Measurements from ENCODE around the gene SLC38A5. TPM values are rescaled to one million over a fixed set of nuclear protein-coding genes. Genes with fewer than 3 reads are reported as not detected.
"Not testable (repeated sequence)": the region's sequence is repeated elsewhere in the genome, so short reads cannot be mapped to it uniquely, and the experiment has no call there.

Gene SLC38A5
- total RNA-seq: 13.6 TPM

DNA sequence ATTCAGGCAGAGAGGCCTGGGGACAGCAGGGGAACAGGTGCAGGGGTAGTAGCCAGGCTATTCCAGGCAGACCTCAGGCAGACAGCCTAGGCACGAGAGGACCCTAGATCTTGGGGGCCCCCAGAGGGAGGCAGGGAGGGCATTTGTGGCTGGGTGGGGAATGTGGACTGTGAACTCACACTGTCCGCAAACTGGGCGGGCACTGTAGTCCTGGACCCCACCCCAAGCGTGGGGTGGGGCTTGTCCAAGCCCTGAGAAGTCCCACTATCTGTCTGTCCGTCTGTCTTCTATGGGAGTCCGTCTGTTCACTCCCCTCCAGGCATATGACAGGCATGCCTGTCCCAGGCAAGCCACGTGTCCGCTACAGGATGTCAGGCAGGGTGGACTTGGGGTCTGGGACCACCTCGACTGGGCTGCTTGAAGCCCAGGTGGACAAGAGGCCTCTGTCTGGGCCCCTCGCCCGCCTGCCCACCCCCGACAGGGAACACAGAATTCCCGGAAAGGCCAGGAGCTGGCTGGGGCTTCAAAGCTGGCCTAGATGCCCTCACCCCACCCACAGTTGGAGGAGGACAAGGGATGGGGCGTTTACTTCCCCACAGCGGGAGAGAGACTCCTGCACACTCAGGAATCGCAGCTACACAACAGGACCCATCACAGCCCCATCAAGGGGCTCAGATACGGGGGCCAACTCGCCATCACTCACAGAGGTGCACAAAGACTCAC lies at the start of gene SLC38A5:
Gene SLC38A5, minus strand, starts transcription at position 151 of the 723 bp plus-strand sequence. CDS start 2,336 bp downstream, outside the sequence.
- ATAC-seq: no peak

DNA sequence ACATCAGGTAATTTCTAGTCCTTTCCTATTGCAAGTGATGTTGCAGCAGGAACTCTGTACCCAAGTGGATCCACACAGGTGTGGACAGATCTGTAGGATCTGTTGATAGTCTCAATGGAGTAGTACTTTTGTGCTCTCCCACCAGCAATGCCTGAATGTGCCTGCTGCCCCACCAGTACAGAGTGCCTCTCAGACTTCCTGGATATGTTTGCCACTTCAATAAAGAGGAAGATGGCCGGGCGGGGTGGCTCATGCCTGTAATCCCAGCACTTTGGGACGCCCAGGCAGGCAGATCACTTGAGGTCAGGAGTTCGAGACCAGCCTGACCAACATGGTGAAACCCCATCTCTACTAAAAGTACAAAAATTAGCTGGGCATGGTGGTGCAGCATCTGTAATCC lies 49.4 kb upstream of the SLC38A5 start:
- ATAC-seq: not testable (repeated sequence)

DNA sequence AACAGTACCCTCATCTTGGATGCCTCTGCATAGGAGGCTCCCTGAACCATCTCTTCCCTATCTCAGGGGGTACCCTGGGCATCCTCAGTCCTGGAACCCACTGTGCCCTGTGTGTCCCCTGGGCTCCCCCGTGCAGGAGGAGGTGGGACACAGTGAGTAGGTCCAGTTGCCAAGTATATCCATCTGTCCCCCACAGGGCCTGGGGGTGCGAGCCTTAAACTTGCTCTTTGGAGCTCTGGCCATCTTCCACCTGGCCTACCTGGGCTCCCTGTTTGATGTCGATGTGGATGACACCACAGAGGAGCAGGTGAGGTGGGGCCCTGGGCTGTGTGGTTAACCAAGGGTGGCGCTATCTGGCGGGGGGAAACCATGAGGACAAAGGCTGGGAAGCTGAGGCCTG lies 46.9 kb upstream of the SLC38A5 start:
- no peak for ATAC-seq

DNA sequence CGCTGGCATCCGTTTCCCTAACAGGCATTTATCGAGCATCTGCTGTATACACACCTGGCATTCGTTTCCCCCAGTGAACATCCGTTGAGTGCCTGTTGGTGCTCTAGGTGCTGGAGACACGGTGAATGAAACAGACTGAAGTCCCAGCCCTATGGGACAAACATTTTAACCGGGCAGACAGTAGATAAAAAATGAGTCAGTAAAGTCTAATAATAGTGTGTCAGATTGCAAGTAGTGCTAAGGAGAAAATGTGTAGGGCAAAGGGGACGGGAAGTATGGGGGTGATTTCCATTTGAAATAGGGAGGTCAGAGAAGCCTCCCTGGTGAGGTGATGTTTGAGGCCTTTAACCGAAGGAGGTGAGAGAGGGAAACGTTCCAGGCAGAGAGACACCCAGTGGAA lies 46.2 kb upstream of the SLC38A5 start:
- ATAC-seq: no peak

DNA sequence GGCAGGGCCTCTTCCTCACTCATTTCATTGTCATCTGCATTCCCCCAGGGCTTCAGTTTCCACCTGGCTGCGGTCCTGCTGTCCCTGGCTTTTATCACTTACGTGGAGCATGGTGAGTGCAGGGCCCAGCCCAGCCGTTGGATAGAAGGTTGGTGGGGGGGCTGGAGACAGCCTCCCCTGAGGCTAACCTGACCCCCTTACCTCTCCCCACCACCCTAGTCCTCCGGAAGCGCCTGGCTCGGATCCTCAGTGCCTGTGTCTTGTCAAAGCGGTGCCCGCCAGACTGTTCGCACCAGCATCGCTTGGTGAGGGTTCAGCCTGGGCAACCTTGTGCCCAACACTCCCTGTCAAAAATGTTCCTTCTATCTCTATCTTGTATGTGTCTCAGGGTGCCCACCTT lies 45.8 kb upstream of the SLC38A5 start:
- no peak for ATAC-seq

DNA sequence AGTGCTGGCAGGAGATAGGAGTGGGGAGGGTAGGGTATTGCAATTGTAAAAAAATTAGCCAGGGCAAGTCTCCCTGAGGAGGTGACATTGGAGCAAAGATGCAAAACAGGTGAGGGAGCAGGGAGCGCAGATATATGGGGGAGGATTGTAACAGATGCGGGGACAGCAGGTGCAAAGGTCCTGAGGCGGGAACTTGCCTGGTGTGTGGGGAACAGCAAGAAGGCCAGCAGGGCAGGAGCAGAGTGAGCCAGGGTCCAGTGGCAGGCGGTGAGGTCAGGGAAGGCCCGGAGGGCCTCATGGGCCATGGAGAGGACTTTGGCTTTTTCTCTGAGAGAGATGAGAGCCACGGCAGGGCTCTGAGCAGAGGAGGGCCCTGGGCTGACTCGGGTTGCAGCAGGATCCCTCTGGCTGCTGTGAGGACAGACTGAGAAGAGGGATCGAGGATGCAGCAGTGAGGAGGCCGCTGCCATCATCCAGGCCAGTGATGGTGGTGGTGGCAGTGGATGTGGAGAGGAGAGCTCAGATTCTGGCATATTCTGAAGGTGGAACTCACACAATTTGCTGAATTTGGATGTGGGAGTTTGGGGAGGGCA lies 44.9 kb upstream of the SLC38A5 start:
- ATAC-seq: no peak

DNA sequence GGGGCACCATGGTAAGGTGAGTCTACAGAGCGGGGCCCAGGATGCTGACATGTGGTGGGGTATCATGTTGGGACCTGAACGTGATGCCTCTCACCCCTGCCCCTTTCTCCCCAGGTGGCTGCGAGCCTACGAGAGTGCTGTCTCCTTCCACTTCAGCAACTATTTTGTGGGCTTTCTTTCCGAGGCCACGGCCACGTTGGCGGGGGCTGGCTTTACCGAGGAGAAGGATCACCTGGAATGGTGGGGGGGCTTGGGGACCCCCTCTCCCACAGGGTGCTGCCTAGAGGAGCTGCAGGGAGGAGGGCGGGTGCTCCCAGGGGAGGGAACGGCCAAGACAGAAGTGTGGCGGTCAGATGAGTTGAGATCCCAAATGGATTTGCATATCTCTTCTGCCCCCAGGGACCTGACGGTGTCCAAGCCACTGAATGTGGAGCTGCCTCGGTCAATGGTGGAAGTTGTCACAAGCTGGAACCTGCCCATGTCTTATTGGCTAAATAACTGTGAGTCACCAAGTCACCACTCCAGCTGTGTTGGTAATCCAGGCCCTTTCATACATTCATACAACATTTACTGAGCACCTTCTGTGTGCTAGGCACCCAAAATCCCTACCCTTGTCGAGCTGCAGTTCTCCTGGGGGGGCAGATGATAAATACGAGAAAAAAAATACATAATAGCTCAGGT lies 44.2 kb upstream of the SLC38A5 start:
- ATAC-seq: peak; percentile 73

DNA sequence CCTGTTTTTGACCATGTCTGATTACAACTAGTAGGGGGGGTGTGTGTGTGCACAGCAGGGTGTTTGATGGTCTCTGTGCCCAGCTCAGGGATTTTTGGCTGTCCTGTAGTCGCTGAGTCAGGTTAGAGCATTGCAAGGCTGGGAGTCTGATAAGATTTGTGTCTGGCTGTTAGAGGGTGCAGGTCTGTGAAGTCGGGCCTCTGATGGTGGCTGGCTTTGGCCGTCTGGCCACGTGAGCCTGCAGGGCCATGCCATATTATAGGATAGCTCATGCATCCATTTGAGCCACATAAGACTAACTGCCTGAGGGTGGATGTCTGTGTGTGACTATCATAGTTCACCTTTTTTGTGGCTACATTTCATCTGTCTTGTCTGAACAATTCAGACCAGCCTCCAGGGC lies 43.6 kb upstream of the SLC38A5 start:
- ATAC-seq: no peak

DNA sequence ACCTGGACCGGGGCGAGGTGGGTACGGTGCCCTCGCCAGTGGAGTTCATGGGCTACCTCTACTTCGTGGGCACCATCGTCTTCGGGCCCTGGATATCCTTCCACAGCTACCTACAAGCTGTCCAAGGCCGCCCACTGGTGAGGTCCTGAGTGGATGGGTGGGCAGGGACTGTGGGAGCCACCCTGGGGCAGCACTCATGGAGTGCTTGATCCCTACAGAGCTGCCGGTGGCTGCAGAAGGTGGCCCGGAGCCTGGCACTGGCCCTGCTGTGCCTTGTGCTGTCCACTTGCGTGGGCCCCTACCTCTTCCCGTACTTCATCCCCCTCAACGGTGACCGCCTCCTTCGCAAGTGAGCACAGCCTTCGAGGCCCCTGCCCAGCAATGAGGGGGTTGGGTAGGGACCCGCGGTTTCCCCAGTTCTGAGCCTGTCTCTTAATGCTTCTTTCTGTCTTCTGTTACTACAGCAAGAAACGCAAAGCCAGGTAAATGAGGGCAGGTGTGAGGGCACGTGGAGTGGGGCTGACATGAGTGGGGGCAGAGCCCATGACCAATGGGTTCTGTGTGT lies 42.4 kb upstream of the SLC38A5 start:
- no peak for ATAC-seq

DNA sequence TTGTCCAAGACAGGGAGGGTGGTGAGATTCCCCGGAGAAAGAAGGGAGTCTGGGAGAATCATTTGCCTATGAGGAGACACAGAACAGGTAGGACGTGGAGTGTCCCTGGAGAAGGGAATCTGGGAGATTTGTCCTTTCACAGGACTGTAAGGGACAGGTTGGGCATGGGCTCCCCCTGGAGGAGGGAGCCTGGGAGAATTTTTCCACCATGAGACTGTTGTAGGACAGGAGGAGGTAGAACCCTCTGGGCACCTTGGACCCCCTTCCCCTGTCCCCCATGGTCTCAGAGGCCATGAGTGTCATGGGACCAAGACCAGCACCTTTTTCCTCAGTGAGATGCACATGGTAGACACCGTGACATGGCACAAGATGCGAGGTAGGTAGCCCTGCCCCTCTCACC lies 41.5 kb upstream of the SLC38A5 start:
- ATAC-seq: no peak

DNA sequence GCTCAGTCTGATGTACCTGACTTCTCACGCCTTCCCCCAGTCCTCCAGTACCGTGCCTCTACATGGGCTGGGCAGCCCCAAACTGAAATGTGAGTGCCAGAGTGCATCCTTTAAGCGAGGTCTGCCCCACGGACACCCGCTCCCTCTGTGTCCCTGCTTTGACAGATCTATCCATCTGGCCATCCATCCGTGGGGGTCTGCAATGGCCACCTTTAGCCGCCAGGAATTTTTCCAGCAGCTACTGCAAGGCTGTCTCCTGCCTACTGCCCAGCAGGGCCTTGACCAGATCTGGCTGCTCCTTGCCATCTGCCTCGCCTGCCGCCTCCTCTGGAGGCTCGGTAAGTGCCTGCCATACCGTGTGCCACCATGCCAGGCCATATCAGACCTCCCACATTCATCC lies 39.6 kb upstream of the SLC38A5 start:
- no peak for ATAC-seq

DNA sequence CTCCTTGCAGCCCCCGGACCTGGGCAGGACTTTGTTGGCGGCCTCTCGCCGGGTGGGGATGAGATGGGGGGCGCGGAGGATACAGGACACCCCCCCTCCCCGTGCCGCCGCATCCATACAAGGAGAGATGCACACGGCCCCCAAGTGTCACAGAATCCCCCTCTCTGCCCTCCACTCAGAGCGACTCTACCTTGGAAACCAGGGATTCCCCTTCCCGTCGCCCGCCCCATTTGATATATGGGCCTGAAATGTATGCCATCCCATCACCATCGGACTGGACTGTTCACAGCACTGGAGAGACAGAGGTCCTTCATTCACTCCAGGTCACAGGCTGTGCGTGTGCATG lies 39.2 kb upstream of the SLC38A5 start:
- ATAC-seq: no peak

DNA sequence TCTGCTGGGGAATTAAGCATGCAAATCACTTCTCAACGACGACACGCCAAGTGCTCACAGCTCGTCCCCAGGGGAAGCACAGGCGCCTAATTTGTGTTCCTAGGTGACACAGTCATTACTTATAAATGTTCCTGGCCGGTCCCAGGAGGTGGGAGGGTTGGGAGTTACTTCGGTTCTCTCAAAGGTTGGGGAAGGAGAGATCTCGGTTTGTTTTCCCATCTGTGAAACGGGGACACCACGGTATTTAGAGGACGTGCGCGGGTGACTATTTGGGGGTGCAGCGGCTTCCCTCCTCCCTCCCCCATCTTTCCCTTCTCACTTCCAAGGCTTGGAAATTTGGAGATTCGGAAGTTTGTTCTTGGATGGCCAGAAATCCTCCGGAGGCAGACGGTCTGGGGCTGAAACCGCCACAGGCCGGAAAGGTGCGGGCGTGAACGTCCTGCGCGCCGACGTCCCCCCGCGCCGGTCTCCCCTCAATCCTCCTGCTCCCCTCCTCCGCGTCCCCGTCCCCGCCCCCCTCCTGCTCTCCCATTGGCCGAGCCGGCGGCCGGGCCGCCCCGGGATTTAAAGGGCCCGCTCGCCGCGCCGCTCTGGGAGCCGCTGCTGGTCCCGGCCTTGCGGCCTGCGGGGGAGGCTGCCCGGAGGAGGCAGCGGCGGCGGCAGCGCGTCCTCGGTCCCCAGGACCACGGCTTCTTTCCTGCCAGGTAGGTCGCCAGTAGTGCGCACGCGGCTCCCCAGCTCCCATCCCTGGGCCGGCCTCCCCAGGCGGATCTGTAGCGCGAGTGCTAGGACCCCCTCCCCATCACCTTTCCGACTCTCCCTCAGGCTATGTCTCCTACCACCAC lies 38.6 kb upstream of the SLC38A5 start, which contains the start of gene PORCN:
Gene PORCN, plus strand, starts transcription at position 593 of the 845 bp plus-strand sequence. CDS start 829 bp downstream, outside the sequence.
- peak; percentile 85 for ATAC-seq

DNA sequence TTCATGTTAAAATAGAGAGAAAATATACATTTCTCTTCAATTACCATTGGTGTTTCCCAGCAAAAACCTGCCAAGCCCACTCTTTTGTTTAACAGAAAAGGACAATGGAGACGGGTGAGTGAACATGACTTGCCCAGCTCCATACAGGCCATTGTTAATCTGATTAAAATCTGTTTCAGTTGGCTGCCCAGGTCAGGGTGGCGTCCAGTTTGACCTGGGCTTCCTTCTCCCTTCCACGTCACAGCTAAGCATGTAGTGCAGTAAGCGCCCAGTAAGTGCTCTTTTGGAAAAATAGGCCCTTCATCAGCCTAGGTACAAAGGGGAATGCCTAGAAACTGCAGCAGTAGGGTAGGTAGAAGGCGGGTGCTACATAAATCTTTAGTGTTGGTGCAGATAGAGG lies 37.2 kb upstream of the SLC38A5 start:
- no peak for ATAC-seq

DNA sequence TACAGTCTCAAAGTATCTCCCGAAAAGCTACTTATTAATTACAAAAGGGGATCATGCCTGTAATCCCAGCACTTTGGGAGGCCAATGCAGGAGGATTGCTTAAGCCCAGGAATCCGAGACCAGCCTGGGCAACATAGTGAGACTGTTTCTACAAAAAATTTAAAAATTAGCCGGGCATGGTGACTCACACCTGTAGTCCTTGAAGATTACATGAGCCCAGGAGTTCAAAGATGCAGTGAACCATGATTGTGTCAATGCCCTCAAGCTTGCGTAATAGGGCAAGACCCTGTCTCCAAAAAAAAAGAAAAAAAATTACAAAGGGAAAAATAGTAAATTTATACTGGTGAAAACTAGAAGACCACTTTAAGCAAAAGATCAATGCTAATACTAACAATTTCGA lies 35.4 kb upstream of the SLC38A5 start:
- no peak for ATAC-seq

DNA sequence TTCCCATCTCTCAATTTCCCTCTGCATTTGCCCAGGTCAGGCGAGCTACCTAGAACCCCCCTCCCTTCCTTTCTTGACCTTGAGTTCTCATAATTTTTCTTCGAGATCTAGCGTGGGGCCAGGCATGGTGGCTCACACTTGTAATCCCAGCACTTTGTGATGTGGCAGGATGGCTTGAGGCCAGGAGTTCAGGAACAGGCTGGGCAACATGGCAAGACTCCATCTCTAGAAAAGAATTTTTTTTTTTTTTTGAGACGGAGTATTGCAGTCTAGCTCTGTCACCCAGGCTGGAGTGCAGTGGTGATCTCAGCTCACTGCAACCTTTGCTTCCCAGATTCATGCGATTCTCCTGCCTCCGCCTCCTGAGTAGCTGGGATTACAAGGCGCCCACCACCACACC lies 34.2 kb upstream of the SLC38A5 start:
- no peak for ATAC-seq

DNA sequence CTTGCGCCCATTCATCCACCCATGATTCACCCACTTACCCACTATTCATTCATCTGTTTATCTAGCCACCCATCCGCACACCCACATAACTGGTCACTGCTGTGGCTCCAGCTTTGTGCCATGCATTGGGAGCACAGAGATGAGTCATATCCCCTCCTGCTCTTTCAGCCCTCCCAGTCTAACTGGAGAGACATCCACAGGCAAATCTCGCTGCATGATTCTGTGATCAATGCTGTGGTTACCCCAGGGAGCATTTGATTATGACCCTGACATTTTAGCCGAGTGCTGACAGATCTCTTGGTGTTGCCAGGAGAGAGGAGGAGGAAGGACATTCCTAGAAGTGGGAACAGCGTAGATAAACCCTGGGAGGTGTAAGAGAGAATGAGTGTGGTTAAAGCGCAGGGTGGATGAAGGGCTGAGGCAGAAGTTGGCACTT lies 28.3 kb upstream of the SLC38A5 start:
- ATAC-seq: peak; percentile 83

DNA sequence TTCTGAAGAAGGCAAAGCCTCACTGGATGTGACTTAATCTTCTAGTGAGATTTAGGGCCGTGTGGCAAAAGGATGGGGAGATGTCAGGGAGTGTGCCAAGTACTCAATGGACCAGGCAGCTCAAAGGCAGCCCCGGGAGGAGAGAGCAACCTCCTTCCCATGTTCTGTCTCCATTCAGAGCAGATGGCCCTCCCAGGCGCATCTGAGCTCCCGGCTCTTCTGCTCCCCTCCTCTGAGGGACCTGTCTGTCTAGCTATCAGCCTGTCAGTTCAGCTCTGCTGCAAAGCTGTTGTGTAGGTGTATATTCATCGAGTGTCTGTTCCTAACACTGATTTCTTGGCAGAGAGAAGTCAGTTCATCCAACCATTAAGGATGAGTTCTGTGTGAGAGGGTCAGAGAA lies 27.8 kb upstream of the SLC38A5 start:
- ATAC-seq: no peak

DNA sequence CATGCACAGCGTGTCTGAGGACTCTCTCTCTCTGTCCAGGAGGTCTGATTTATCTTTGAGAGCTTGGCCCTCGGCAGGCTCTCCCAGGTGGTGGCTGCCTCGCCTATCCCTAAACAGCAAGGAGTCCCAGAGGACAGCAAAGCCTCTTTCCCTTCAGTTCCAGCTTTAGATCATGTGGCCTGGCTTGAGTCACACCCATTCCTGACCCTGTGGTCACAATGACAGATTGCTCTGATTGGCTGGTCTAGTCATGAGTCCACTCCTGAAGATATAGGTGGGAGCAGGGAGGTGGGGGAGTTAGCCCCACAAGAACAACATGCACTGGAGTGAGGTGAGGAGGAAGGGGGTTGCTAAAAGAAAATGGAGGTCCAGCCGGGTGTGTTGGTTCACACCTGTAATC lies 26.6 kb upstream of the SLC38A5 start:
- ATAC-seq: no peak

DNA sequence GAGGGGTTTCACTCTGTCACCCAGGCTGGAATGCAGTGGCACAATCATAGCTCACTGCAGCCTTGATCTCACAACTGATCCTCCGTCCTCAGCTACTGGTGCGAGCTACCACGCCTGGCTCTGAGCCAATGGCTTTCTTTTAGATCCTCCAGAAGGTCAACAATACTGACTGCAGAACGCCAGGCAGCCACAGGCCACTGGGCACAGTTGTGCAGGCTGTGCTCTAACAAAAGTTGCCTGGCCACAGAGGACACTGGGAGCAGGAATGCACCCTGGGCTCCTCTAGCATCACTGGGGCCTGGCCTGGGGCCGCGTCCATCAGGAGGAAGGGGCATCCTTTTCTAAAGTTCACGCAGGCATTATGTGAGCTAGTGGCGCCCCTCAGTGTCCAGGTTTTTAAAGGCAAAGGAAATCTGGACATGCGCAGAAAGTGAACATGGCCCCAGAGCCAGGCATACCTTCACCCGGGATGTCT lies 23.9 kb upstream of the SLC38A5 start:
- no peak for ATAC-seq

DNA sequence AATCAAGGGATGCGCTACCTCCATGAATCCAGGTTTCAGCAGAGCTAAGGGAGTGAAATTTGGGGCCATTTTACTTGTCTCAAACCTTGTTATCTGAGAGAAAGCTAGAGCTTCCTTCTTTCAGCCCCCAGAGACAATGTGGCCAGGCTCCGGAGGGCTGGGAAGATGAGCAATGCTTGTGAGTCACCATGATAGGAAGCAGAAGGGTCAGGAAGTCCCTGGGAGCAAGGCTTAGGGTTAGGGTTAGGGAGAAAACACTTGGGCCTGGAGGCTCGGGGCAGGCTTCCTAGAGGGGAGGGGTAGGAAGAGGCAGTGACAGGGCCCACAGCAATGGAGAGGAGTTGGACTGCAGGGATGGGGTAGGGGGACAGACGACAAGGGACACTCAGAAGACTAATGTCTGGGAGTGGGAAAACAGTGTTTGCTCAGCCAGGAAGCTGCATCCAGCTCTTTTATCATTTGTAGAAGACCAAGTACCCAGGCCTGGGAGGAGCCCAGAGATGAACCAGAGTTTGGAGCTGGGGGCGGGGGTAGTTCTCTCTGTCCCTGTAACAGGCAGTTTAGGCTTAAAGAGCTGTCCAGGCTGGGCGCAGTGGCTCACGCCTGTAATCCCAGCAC lies 22.3 kb upstream of the SLC38A5 start:
- no peak for ATAC-seq

DNA sequence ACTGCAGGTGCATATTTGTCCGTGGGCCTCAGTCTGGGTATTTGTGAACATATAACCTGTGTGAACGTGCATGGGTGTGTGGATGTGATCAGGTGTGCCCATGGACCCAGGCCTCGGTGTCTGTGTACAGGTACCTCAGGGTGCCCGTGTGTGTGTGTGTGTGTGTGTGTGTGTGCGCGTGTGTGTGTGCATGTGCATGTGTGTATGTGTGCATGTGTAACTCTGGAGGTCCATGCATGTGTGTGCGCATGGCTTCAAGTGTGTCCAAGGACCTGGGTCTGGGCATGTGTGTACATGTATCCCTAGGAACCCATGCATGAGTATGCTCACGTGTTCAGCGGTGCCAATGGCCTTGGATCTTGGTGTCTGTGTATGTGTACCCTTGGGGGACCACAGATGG lies 21.7 kb upstream of the SLC38A5 start:
- ATAC-seq: no peak
